ENCODE data around the gene ANKRD11.

ANKRD11 gene

GRCh38 chr16:89219365-89219764, 271.0 kb downstream of the ANKRD11 start:
- no peak for DNase-seq (ENCODE audit: low read depth in 2 of 2)
- H3K4me3 ChIP-seq (replicated peaks in 1 of 2; ENCODE audit: low read depth in 2 of 2, low read length in 2 of 2), result no peak overlapping the region
- TF ChIP-seq, protein P1, sequence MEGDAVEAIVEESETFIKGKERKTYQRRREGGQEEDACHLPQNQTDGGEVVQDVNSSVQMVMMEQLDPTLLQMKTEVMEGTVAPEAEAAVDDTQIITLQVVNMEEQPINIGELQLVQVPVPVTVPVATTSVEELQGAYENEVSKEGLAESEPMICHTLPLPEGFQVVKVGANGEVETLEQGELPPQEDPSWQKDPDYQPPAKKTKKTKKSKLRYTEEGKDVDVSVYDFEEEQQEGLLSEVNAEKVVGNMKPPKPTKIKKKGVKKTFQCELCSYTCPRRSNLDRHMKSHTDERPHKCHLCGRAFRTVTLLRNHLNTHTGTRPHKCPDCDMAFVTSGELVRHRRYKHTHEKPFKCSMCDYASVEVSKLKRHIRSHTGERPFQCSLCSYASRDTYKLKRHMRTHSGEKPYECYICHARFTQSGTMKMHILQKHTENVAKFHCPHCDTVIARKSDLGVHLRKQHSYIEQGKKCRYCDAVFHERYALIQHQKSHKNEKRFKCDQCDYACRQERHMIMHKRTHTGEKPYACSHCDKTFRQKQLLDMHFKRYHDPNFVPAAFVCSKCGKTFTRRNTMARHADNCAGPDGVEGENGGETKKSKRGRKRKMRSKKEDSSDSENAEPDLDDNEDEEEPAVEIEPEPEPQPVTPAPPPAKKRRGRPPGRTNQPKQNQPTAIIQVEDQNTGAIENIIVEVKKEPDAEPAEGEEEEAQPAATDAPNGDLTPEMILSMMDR (IDR thresholded peaks at IDR 0.05; ENCODE audit: low read depth, low read length), result no peak

Measured in cardiac fibroblast (primary cell).